ENCODE results near the gene SLIT3.

SLIT3 gene

GRCh38 chr5:169006842-169007790 lies 293.8 kb downstream of the SLIT3 start:
- Mint-ChIP-seq H3K27ac (peak overlapping the region; percentile 67), H3K4me1 (peaks cover 89% of the 10 kb centered on the region), H3K27me3 (ENCODE audit: low read depth, poor library complexity) (peaks cover 6% of the 10 kb centered on the region), H3K36me3 (ENCODE audit: low read depth) (no peaks in the 10 kb centered on the region), H3K9me3 (no peaks in the 10 kb centered on the region), H3K4me3 (peak overlapping the region; percentile 58)
- no peak for DNase-seq
- TF ChIP-seq CTCF (IDR thresholded peaks at IDR 0.05), result no peak

GRCh38 chr5:169004551-169004950 lies 296.4 kb downstream of the SLIT3 start:
- H3K4me1 Mint-ChIP-seq, result peaks cover 73% of the 10 kb centered on the region
- no peak for TF ChIP-seq CTCF (IDR thresholded peaks at IDR 0.05)
- no peaks in the 10 kb centered on the region for H3K9me3 Mint-ChIP-seq
- peaks cover 13% of the 10 kb centered on the region for H3K27me3 Mint-ChIP-seq (ENCODE audit: low read depth, poor library complexity)
- H3K4me3 Mint-ChIP-seq, result no peak overlapping the region
- no peak for DNase-seq
- H3K27ac Mint-ChIP-seq, result peak overlapping the region; percentile 84
- no peaks in the 10 kb centered on the region for H3K36me3 Mint-ChIP-seq (ENCODE audit: low read depth)

GRCh38 chr5:169003721-169004541 lies 297.0 kb downstream of the SLIT3 start:
- DNase-seq, result peak; percentile 30
- TF ChIP-seq CTCF (IDR thresholded peaks at IDR 0.05), result peak; percentile 49
- H3K9me3 Mint-ChIP-seq, result no peaks in the 10 kb centered on the region
- peaks cover 13% of the 10 kb centered on the region for H3K27me3 Mint-ChIP-seq (ENCODE audit: low read depth, poor library complexity)
- peaks cover 67% of the 10 kb centered on the region for H3K4me1 Mint-ChIP-seq
- H3K27ac Mint-ChIP-seq, result peak overlapping the region; percentile 84
- no peaks in the 10 kb centered on the region for H3K36me3 Mint-ChIP-seq (ENCODE audit: low read depth)
- H3K4me3 Mint-ChIP-seq, result no peak overlapping the region

GRCh38 chr5:169002953-169003555 lies 297.9 kb downstream of the SLIT3 start:
- DNase-seq, result no peak
- no peak overlapping the region for H3K4me3 Mint-ChIP-seq
- peaks cover 14% of the 10 kb centered on the region for H3K27me3 Mint-ChIP-seq (ENCODE audit: low read depth, poor library complexity)
- no peaks in the 10 kb centered on the region for H3K9me3 Mint-ChIP-seq
- no peak overlapping the region for H3K27ac Mint-ChIP-seq
- no peak for TF ChIP-seq CTCF (IDR thresholded peaks at IDR 0.05)
- H3K4me1 Mint-ChIP-seq, result peaks cover 61% of the 10 kb centered on the region
- no peaks in the 10 kb centered on the region for H3K36me3 Mint-ChIP-seq (ENCODE audit: low read depth)

- TF ChIP-seq CTCF (IDR thresholded peaks at IDR 0.05), result no peak
- no peak overlapping the region for H3K27ac Mint-ChIP-seq
- peaks cover 15% of the 10 kb centered on the region for H3K27me3 Mint-ChIP-seq (ENCODE audit: low read depth, poor library complexity)
- no peak for DNase-seq
- no peaks in the 10 kb centered on the region for H3K36me3 Mint-ChIP-seq (ENCODE audit: low read depth)
- no peaks in the 10 kb centered on the region for H3K9me3 Mint-ChIP-seq
- peaks cover 61% of the 10 kb centered on the region for H3K4me1 Mint-ChIP-seq
- no peak overlapping the region for H3K4me3 Mint-ChIP-seq
Observed at GRCh38 chr5:169001394-169001793, 299.5 kb downstream of the SLIT3 start.

All from nephron progenitor cell (in vitro differentiated cells).